GF-D8 (cell line): Measurements from ENCODE around the gene UBA5.

Experiments used
- DNase-seq: peaks from one replicate; lab custom pipeline; 2025; lab: John Stamatoyannopoulos, UW

UBA5 gene

DNA sequence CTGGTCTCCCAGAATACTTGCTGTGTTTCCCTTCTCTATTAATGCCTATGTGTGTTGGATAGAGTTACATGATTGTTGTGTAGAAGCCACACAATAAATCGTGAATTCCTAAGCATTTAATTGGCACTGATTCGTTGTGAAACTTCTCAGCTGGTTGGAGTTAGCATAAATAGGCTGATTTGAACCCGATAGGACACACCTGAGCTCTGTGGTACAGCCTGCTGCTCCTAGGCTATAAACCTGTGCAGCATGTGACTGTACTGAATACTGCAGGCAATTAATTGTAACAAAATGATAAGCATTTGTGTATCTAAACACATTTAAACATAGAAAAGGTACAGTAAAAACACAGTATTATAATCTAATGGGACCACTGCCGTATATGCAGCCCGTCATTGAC lies 5.4 kb upstream of the UBA5 start:
- no peak for DNase-seq

DNA sequence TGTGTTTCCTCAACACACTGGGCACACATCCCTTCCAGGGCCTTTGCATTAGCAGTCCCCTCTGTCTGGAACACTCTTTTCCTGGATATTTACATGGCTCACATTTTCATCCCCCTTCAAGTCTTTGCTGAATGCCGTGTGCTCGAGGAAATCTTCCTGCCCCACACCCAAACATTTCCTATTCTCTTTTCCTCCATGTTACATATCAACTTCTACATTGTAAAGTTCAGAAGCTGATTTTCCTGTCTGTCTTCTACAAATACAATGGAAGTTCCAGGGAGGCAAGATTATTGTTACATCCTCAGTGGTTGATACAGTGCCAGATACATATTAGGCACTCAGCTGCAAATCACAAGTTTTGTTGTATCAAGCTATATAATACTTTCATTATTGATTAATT lies 4.7 kb upstream of the UBA5 start:
- DNase-seq, result no peak

DNA sequence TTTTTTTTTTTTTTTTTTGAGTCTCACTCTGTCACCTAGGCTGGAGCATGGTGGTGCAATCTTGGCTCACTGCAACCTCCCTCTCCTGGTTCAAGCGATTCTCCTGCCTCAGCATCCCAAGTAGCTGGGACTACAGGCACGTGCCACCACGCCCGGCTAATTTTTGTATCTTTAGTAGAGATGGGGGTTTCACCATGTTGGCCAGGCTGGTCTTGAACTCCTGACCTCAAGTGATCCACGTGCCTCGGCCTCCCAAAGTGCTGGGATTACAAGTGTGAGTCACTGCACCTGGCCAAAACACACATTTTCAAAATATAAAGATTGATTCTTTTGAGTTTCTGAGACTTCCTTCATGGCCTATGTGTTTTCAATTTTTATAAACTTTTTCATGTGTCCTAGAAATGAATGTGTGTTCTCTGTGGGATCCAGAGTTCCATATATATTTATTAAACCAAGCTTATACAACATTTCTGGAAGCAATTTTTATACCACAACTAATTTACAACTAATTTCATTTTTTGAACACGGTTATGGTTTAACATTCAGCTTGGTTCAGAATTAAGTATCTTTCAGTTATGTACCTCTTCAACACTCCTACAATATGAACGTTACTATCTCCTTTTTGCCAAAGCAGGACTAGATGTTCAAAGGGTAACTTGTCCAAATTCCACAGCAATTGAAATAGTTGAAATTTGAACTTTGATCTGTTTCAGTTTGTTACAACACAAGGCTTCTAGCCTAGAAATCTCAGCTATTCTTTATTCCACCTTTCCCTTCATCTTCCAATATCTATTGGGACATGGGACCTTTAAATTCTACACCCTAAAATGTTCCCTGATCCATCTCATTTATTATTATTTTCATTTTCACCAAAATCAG lies 2.0 kb upstream of the UBA5 start:
- DNase-seq, result no peak

DNA sequence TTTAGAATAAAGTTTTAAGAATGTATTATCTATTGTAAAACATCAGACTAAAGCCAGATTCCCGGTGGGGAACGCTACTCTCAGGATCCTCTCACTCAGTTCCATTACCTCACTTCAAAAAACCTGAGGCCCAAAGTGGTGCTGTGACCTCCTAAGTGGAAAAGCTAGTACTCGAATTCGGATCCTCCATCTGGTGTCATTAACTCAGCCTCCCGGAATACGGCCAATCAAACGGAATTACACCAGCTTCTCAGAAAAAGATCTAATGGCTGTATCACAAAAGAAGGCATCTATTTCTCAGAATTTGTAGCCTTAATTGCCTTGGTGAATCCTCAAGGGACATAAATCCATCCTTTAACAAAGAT lies 1.1 kb upstream of the UBA5 start:
- DNase-seq, result no peak

DNA sequence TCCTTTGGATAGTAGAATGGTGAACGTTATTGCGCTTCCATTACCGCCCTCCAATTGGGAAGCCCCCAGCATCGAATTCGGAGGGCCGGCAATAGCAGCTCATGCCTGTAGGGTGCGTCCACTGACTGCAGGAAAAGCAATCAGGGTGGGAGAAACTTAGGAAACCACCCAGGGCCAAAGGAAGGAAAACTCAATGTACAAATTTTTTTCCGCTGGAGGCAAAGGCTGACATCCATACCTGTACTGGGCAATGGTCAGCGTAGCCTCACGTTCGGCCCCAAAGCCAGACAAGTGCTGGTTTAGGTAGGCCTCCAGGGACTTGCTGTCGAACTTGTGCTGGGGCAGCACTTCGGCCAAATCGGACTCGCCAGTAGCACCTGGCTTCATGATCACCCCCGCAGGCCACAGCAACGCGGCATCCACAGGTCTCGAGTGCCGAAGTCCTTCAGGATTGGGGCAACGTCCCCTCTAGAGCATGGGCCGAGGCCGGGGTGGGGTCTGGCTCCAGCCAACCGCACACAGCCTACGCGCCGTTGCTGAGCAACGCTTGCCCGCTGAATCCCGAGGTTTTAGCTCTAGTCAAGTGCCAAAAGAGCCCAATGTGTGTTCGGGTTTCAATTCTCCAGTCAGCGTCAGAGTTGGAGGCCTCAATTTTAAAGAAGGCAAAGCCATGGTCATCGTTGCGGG lies 621 bp upstream of the UBA5 start, which contains the start of gene ACAD11:
TSS of gene ACAD11 (minus strand) at position 445 of the 687 bp plus-strand sequence. CDS start at position 387, 58 bp downstream.
- peak; percentile 39 for DNase-seq

DNA sequence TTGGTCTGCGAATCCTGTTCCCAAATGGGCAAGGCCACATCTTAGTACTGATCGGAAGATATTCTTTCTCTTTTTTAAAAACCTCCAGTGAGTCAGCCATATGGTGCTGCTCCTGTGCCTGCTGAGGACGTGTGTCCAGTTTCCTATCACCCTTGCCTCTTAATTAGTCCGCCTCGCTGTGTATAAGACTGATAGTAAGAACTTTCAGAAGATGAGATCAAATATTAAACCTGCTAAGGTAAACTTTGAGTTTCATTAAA lies 612 bp downstream of the UBA5 start:
- DNase-seq, result no peak

DNA sequence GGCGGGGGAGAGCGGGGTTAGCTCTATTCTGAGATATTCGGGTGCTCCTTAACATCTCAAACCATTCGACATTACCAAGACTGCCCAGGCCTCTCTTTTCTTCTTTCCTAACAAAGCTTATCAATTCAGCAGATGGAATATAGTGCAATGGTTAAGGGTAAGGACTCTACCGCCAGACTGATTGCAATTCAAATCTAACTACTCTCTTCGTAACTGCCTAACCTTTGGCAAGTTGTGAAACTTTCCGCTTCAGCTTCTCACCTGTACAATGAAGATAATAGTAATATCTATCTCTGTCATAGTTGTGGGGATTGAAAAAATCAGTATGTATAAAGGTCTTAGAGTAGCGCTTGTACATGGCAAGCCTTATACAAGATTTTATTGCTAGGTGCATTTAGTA lies 972 bp downstream of the UBA5 start:
- no peak for DNase-seq

DNA sequence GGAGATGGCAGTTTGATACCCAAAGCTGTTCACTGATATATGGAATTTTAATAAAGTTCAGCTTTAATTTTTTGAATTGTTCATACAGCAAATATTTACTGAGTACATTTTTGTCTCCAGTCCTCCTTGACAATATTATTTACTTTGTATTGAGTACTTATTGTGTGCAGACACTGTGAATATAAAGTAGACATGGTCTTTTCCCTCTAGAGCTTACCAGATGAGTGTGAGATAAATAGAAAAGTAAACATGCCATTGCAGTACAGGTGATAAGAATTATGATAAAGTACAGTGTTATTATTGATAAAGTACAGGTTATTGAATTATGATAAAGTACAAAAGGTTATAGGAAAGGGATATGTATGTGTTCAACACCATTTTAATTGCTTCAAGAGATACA lies 2.1 kb downstream of the UBA5 start:
- DNase-seq, result no peak

DNA sequence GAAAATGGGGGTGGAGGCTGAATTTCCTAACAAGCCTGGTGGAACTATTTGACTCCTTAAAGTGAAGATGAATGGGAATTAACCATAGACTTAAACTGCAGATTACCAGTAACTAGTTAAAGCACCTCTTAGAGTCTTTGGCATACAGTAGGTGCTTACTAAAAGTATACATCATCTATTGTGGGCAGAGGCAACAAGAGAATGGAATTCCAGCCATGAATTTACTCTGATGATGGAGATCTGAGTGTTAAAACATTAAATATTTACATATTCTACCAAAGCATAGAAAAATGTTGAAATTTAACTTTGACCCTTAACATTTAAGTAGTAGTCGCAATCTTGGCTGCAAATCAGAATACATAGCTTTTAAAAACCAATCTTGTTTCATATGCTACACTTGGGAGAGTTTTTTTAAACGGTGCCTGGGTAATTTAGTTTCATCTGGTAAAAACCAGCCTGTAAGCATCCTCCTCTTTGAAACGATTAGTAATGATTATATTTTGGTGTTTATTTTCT lies 5.2 kb downstream of the UBA5 start:
- no peak for DNase-seq

DNA sequence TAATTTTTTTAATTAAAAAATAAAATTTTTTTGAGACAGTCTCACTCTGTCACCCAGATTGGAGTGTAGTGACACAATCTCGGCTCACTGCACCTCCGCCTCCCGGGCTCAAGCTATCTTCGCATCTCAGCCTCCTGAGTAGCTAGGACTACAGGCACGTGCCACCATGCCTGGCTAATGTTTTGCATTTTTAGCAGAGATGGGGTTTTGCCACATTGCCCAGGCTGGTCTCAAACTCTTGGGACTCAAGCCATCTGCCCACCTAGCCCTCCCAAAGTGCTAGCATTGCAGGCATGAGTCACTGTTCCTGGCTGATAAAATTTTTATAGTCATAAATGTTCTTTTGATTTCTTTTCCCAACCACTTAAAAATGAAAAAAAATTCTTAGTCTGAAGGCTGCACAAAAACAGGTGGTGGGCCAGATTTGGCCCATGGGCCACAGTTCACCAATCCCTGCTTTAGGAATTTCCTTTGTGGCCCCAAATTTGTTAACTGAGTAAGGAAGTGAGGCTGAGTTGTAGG lies 9.2 kb downstream of the UBA5 start:
- no peak for DNase-seq

DNA sequence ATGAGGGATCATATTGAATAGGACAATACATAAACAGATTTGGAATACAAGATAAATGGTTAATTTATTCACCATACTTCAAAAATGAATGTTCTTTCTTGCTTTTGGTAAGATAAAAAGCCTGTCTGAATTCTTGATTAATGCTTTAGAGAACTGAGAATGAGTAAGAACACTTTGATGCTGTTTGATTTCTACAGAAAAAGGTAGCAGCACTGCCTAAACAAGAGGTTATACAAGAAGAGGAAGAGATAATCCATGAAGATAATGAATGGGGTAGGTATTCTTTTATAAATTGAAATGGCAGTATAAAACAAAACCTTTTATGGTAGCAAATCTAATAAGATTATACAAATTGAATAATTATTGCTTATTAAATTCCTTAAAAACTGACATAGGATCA lies 15.3 kb downstream of the UBA5 start:
- DNase-seq, result no peak

DNA sequence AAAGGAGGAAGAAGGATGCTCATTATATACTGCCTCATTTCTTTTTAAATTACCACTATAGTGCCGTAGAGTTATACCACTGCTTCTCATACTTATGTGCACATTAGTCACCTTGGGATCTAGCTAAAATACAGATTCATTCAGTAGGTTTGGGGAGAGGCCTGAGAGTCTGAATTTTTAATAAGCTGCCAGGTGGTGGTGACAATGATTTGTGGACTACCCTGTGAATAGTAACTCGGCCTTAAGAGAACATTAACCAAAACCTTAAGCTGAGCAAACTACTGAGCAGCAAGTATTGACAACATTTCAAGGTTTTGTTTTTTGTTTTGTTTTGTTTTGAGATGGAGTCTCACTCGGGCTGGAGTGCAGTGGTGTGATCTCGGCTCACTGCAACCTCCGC lies 19.8 kb downstream of the UBA5 start:
- no peak for DNase-seq

DNA sequence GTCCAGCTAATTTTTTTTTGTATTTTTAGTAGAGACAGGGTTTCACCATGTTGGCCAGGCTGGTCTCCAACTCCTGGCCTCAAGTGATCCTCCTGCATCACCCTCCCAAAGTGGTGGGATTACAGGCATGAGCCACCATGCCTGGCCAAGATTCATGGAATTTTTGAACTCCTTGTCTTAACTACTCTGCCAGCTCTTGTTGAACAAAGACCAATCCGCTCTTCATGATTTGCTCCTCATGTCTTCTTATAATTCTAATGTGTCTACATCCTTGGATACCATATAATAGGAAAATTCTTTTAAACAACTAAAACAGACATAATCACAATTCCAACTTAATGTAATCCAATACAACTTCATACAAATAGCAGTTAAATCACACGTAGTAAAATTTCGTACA lies 21.3 kb downstream of the UBA5 start:
- DNase-seq, result no peak

DNA sequence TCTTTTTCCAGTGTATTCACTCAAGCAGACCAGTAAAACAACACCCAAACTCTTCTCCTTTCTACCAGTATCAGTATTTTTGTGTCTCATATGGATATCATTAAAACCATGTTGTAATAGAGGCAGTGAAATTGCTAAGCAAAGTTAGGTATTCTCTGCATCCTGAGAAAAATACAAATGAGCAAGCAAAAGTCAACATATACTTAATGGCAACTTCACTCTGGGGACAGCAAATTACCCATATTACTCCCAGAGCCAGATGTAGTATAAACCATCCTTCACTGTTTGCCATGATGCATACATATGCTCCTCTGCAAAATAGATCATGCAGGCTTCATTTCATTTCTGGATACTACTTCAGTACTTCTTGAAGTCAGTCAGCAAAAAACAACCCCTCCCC lies 22.1 kb downstream of the UBA5 start:
- DNase-seq, result no peak

DNA sequence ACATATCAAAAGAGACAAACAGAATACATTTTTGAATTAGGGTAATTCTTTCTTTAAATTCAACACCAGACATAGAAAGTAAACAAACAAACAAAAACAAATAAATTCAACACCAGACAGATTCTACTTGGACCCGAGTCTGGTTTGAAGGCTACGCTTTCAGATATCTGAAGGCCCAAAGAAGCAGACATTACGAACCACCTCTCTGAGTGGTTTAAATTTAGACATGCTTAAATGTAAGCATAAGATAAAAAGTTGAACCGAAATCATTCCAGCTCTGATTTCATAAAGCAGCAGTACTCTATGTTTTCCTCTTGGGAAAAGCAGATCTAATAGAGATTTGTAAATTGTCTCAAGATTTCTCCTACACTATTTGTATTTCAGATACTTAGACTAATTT lies 29.9 kb downstream of the UBA5 start:
- DNase-seq, result no peak

DNA sequence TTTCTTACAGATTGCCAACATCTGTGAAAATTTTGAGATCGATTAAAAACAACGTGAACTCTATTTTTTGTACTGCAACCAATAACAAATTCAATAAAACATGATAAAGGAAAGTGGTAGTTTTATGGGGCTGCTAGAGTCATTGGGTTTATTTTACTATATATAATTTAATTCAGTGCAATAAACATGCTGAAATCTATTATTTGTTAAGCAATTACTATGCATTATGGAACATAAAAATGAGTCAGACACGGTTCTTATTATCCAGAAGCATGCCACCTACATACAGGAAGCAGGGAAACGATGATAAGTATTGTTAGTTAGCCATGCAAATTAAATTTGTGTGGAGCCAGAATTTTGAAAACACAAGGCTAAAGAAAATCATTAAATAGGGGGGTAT lies 34.9 kb downstream of the UBA5 start:
- no peak for DNase-seq

DNA sequence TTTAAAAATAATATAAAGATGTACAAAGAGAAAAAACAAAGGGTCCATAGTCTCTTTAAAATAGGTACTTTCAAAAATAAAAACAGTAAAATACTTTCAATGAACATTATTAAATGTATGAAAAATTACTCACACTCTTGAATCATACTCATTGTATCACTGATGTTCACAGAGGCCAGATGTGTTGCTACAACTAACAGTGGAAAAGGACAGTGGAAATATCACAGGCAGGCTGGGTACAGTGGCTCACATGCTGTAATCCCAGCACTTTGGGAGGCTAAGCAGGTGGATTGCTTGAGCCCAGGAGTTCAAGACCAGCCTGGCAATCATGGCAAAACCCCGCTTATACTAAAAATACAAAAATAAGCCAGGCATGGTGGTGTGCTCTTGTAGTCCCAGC lies 35.3 kb downstream of the UBA5 start:
- no peak for DNase-seq

DNA sequence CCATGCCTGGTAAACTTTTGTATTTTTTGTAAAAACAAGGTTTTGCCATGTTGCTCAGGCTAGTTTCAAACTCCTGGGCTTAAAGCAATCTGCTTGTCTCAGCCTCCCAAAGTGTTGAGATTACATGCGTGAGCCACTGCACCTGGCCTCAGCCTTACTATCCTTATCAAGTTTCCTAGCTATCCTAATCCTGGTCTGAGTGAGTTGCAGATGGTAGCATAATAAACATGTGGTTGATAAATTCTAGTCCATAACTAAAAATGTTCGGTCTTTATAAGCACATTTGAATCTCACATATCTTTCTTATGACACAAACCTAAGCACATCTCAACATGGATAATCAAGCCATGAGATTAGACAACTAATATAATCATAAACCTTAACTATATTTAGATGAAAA lies 43.6 kb downstream of the UBA5 start:
- no peak for DNase-seq

DNA sequence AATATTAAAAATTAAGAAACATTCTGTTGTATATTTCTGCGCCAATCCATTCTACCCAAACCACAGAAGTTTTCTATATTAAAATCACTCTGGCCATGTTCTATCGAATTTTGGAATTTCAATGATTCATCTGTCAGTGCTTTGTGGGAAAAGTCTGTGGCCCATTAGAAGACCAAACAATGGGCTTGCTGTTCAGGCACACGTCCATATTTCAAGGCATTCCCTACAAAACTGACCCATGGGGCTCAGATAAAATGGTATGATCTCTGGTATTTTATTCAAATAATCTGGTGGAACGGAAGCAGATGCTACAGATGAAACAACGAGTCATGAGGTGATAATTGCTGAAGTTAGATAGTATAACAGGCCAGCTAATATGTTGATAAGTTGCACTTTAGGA lies 49.6 kb downstream of the UBA5 start:
- DNase-seq, result no peak

DNA sequence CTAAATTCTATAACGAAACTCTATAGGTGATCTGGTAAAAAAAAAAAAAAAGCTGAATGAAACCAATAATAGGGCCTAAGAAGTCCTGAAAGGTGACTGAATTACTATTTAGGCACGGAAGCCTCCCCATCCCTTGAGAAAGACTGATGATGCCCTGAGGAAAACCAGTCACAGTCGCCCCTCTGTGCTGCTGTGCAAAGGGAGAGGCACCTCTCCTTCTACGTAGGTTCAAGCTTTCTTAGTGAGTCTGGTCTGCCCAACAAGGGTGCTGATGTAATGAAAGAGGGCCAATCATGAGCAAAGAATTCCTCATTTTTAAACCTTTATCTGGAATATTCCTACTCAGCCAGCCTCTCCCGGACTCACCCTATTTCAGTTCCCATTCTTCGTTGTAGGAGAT lies 50.2 kb downstream of the UBA5 start:
- DNase-seq, result no peak

DNA sequence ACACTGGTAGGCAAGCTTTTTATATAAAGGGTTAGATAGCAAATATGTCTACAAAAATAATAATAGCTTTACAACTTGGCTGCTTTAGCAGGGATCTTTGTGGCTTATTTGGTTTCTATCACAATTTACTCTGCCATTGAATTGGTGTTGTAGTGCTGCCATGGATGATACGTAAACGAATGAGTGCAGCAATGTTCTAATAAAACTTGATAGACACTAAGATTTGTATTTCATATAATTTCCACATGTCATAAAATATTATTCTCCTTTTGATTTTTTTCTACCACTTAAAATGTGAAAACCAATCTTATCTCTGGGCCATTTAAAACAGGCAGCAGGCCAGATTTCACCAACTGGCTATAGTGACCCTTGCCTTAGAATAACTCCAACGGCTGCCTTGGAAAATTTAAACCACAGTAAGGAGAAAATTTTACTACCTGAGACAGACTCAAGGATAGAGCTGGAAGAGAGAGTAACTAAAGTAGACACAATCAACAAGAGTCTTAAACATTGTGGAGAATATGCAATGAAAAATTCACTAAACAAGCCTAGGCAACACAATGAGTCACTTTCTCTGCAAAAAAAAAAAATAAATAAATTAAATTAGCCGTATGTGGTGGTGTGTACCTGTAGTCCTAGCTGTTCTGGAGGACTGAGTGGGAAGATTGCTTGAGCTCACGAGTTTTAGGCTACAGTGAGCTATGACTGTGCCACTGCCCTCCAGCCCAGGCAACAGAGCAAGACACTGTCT lies 54.0 kb downstream of the UBA5 start:
- no peak for DNase-seq

DNA sequence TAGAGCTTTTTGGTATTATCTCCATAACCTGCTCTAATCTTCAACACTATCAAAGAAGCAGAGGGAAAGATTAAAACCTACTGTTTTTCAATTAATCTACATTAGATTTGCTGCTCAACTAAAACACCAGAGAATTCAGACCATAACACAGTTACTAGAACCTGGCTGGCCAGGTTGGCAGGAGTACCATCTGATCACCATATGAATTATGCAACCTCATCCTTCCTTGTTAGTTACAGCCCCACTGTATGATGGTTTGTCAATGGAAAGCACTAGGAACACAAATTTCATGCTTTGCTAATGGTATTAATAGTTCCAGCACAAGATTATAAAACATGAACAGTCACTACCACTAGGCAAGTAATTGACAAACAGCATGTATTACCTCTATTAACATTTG lies 56.2 kb downstream of the UBA5 start:
- no peak for DNase-seq

DNA sequence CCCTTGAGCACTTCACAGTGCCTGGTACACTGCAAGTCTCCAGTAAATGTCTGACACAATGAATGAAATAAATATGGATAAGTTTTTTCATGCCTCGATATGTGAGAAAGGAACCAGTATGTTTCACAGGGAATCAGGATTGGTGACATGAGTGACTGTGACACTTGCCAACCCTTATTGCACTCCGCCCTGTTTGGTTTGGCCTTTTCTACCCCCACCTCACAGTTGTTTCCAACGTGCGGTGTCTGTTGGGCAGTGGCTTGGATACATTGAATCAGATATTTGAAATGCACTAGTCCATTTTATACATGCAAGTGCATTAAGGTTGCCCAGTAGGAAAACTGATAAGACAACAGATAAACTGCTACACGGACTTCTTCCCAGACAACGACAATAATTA lies 60.1 kb downstream of the UBA5 start:
- no peak for DNase-seq
